ENCODE results near the gene PAQR4.

PAQR4 gene

GRCh38 chr16:2946649-2947048 is 22.5 kb upstream of the PAQR4 start:
- DNase-seq = no peak

DNA sequence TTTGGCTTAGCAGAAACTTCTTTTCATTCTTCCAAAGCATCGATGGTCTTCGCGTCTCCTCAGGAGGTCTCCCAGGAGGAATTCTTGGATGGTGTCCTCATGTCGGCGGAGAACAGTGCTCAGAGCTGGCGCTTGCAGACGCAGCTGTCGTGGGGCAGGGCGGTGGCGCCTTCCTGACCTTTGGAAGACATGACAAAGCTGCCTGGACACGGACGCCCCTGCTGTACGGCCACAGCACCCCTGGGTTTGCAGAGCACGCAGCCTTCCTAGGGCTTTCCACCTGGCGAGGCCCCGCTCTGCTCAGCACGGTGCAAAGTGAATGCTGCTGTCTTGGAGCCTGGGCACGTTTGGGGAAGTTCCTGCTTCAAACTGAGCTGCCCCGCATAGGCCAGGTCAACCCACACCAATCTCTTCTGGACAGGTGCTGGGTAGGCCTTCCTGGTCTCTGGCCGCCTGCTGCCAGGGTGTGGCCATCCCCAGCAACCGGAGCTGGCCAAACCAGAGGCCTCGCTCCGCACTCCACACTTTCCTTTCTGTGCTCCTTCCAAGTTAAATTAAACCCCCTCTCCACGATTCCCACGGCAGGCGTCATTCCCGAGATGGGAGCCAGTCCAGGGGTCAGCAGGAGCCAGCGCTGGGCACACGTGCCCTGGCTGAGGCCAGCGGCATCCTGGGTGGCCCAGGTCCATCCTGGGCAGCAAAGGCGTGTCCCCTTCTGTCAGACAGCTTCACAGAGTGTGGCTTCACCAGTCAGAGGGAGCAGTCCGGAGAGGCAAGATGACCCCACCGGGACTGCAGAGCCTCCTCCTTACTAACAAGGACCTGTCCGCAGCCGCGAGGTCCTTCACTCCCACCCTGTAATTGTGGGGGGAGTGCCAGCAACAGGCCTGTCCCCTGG is 20.1 kb upstream of the PAQR4 start:
- no peak for DNase-seq

DNA sequence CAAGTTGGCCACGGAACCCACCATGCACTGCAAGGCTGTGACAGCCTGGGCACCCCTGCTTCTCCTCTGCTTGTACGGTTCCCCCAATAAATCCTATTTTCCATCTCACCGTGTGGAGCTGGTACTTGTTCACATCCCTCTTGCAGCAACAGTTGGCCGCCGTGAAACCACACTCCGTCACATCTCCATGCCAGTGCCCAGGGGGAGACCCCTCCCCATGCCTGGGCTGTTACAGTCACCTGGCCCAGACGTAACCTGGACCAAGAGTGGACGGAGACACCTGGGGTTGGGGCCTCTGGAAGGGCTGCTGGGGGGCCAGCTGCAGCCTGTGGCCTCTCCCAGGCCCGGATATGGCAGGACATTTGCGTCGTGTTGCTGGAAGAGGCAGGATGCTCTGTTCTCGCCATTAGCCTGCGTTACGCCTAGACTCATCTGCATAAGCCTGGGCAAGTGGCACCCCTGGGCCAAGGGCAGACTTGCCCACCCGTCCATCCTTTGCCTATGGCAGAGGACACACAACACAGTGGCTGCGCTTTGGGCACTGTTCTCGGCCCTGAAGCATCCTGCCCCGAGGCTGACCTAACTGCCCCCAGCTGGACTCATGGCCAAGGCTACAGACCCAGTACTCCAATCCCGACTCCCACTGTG is 19.3 kb upstream of the PAQR4 start:
- DNase-seq = no peak

DNA sequence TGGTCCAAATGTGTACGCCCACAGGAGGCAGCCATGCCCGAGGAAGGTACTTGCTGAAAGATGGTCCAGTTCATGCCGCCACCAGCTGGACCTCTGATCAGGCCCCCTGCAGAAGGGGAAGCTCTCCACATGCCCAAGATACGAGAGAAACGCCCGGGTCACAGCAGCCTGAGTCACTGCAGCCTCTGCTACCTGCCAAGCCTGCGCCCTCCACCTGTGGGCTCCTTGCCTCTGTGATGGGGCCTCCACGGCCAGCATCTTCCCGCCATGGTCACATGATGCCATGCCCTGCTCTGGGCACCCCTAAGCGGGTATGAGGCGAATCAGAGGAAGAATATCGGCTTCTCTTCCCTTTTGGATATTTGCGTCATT is 18.8 kb upstream of the PAQR4 start:
- no peak for DNase-seq

GRCh38 chr16:2950773-2951172 is 18.4 kb upstream of the PAQR4 start:
- DNase-seq = no peak

DNA sequence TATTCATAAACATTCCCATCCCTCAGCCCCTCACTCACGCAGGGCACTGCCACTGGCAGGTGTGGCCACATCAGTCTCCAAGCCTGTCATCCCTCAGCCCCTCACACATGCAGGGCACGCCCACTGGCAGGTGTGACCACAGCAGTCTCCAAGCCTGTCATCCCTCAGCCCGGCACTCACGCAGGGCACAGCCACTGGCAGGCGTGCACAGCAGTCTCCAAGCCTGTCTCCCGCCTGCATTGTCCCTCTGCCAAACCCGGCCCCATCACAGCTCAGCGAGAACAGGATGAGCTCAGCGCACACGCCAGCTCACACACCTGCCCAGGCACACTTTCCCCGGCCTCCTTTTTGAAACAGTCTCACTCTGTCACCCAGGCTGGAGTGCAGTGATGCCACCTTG is 16.5 kb upstream of the PAQR4 start:
- DNase-seq = no peak

DNA sequence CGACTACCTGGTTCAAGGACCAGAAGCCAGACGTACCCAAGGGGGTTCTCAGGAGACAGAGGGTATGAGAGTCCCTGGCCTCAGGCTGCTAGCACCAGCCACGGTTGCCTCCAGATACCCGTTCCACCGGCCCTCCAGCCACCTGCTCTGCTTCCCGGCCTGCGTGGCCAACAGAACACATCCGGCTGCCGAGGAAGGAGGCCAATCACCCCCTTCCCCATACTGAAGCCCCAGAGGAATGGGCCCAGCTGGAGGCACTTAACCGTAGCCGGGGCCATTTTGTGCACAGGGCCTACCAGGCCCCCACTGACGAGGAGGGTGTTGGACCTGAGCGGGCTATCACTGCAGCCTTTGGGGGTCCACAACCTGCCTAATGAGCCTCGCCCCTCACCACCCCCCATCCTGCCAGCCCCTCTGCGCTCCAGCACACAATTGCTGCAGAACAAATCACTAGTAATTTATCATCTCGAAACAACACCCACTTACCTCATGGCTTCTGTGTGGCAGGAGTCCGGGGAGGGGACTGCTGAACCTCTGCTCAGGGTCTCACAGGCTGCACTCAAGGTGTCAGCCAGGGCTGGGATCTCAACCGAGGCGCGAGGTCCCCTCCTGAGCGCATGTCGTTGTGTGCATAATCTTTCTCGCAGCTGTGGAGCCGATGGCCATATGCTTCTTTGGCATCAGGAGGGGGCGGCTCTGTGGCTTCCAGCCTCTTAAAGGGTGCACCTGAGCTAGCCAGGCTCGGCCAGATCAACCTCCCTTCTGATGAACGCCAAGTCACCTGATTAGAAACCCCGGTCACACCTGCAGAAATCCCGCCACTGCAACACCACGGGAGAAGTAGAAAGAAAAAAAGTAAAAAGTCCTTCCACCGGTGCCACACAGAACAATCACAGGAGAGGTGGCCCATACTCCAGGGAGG is 15.2 kb upstream of the PAQR4 start:
- no peak for DNase-seq

- no peak for DNase-seq
These were observed 14.3 kb upstream of the PAQR4 start for GRCh38 chr16:2954656-2955381.

GRCh38 chr16:2955438-2955778 is 13.7 kb upstream of the PAQR4 start:
- DNase-seq = no peak

GRCh38 chr16:2955779-2956578 is 13.2 kb upstream of the PAQR4 start:
- no peak for DNase-seq

DNA sequence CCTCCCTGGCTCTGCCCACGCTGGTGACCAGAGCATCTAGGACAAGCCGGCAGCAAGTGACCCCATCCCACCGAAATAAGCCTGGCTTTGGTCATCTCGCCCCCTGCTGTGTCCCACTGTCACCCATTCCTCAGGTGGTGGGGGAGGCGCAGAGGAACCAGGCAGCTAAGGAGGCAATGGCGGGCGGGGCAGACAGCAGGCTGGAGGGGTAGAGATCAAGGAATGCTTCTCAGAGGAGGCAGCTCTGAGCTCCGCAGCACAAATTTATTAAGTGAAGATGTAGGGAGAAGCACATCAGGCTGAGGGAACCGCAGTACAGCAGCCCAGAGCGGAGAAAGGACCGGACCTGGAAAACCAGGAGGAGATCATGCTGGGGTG is 12.6 kb upstream of the PAQR4 start:
- DNase-seq = no peak

DNA sequence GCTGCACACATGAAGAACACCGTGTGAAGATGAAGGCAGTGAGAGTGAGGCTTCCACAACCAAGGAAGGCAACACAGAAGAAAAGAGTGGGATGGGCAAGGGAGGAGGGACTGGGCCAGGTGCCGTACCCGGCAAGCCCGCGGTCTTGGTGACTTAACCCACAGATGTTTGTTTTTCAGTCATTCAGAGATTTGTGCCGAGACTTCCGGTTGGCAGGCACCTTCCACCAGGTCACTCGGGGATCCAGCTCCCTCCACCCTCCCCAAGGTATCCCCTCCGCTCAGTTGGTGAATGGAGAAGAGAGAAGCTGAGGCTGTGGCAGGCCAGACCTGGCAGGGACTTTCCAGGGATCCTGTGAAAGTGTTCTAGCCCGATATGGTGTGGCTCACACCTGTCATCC is 9.9 kb upstream of the PAQR4 start:
- no peak for DNase-seq

DNA sequence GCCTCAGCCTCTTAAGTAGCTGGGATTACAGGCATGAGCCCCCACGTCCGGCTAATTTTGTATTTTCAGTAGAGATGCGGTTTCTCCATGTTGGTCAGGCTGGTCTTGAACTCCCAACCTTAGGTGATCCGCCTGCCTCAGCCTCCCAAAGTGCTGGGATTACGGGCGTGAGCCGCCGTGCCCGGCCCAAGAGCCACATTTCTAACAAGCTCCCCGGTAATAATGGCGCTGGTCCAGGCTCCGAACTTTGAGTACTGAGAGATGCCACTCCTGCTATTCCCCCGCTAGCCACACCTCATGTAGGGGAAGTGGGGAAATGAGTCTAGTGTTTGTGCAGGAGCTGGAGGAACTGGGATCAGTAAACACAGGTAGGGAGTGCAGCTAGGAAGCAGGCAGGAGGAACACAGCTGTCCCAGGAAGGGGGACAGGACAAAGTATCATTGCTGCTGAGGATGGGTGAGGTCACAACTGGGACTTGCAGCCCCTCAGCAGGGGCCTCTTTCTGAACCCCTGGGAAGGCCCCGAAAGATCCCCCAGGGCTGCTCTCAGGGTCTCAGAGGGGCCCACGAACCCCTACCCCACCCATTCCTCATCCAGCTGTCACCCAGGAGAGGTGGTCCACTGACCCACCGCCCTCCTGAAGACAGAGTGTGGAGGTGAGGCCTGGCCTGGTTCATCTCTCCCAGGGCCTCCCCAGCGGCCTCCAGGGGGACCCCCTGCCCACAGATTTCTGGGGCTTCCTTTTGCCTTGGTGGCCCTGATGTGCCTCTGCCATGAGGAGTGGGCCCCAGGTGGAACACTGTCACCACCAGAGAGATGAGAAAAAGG is 8.8 kb upstream of the PAQR4 start:
- DNase-seq = no peak

GRCh38 chr16:2962334-2963073 is 6.6 kb upstream of the PAQR4 start:
- no peak for DNase-seq

DNA sequence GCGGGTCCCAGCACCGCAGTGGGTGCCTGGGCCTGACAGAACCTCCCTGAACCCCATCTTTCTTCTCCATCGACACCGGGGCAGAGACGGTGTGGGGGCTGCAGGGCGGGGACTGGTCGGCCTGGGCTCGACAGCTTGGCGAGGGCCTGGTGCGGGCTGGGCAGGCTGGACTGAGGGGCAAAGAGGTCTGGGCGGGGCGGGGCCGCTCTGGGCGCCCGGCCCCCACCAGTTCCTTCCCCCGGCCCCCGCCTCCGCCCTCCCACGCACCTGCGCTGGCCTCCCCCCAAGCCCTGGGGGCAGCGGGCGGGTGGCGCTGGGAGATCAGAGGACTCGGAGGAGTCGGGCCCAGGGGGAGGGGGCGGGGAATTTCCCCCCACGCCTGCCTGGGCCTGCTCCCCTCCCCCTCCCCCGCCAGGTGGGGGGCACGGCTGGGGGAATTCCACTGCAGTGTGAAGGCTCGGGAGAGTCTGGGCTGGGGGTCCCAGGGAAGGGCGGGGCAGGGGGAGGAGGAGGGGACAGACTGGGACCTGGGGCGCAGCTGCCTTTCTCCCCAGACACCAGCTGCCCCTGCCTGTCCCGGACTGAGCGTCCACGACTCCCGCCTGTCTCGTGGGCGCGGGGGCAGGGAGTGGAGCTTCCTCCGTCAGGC is 6.0 kb upstream of the PAQR4 start:
- DNase-seq = peak; percentile 21

- peak; percentile 55 for DNase-seq
These were observed 5.2 kb upstream of the PAQR4 start, which contains the start of gene KREMEN2 for GRCh38 chr16:2963723-2964474. KREMEN2 (plus strand) TSS chr16:2964275; CDS start chr16:2964521, 246 bp downstream.

- peak; percentile 67 for DNase-seq
These were observed 4.4 kb upstream of the PAQR4 start for GRCh38 chr16:2964475-2965336.
